DMS 273 (cell line): ENCODE results near the gene CLSTN1.
A peak's percentile ranks its signal among the peaks of the same experiment; 100 is the strongest.

Source experiments
- DNase-seq: peaks from one replicate; lab custom pipeline; 2025; ENCODE audit not compliant: unreplicated experiment; lab: John Stamatoyannopoulos, UW

Gene CLSTN1

DNA sequence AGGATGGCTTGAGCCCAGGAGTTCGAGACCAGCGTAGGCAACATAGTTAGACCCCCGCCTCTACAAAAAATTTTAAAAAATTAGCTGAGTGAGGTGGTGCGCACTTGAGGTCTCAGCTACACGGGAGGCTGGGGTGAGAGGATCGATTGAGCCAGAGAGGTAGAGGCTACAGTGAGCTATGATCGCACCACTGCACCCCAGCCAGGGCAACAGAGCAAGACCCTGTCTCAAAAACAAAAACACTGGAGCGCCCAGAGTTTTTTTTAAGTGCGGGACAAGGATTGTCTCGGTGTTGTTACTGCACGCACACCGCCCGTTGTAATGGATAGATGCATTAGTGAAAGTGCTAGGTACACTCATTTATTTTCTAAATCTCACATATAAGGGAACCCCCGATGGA lies 135.2 kb downstream of the CLSTN1 start:
- no peak for DNase-seq

DNA sequence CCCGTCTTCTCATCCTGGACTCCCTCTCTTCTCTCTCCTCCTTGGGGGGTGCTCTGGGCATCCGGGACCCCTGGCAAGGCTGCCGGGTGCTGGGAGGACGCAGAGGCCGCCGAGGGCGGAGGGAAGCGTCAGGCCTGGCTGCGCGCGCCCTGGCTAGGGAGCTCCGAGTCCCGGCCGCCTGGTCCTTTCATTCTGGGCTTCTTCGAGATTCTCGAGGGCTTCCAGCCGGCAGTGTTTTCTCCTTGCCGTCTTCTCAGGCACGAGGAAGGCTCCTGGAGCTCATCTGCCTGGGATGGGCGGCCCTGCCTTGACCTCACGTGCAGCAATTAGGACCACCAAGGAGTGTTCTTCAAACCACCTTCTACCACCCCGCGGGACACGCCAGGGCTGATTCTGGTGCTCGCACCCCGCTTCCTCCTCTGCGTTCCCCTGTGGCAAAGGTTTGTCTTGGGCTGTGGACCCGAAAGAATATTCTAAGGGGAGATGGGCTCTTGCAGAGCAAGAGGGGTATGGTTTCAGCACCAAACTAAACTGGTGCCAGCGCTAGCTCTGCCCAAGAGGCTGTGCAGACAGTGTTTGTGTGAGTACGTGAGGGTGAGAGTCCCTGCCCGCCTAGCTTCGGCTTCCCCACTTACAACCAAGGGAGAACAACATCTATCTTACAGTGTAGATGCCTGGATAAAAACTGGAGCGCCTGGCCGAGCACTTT lies 135.7 kb downstream of the CLSTN1 start:
- DNase-seq: peak; percentile 65

DNA sequence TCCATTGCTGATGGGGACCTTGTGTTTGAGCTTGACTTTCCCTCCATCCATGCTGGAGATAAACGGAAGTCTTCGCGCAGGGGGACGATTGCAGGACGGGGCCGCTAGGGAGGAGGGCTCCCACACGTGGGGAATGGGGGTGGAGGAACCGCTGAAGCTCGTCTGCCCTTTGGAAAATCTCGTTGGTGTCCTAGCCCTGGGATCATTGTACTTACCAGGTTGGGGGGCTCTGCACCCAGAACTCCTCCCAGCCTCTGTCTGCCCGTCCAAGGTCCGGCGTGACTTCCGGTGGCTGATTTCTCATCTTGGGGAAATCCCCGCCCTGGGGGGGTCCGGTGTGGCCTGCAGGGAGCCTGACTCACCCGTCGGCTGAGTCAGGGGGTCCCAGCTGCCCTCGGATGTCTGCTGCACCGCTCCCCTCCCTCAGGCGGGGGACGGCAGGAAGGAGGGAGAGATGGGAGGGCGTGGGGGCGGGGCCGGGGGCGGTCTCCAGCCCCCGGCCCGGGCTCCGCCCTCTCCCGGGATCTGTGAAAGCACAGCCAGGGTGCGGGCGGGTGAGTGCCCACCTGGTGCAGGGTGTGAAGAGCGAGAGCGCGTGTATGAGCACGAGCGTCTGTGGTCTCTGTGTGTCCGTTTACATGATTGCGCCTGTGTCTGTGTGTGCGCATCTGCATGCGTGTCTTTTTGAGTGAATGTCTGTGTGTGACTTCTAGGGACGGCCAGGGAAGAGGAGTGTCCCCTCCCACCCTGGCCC lies 136.5 kb downstream of the CLSTN1 start:
- DNase-seq: peak; percentile 80

DNA sequence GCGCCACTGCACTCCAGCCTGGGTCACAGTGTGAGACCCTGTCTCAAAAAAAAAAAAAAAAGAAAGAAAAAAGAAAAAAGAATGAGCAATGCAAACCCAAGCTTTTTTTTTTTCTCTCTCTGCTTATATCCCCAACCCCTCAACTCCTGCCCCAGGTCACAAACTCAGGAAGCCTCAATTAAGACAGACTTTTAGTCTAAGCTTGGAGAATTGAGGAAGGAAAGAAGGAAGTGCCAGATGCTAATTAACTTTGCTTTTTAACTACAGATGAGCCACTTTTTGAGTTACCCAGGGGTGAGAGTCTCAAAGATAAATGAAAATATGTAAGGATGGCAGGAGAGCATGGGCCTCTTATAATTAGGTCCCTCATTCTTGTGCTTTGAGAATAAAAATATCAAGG lies 139.0 kb downstream of the CLSTN1 start:
- DNase-seq: no peak

DNA sequence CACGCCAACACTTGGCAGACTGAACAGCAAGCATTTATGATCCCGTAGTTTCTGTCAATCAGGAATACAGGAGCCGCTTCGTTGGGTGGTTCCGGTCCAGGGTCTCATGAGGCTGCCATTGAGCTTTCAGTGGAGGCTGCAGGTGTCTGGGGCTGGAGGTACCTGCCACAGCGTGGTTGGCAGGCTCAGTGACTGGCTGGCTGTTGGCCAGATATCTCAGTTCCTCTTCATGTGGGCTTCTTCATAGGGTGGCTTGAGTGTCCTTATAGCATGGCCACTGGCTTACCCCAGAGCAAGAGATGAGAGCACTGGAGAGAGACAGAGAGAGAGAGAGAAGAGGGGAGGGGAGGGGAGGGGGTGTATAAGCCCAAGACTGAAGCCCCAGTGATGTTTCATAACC lies 142.9 kb downstream of the CLSTN1 start:
- no peak for DNase-seq

DNA sequence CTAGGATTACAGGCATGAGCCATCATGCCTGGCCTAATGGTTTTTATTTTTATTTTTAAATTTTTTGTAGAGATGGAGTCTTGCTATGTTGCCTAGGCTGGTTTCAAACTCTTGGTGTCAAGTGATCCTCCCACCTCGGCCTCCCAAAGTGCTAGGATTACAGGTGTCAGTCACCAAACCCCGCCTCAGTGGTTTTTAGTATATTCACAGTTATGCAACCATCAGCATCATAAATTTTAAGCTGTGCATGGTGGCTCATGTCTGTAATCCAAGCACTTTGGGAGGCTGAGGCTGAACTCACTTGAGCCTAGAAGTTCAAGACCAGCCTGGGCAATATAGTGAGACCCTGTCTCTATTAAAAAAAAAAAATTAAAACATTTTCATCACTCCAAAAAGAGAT lies 143.7 kb downstream of the CLSTN1 start:
- DNase-seq: no peak
